HUES48 (cell line): Measurements from ENCODE around the gene NSUN7.
"Not testable (repeated sequence)": the region's sequence is repeated elsewhere in the genome, so short reads cannot be mapped to it uniquely, and the experiment has no call there.

Experiments
- H3K27ac ChIP-seq: one replicate; pipeline ENCODE4 v1.7.0; 2013; ENCODE audit warnings: low read depth, low read length, inconsistent platforms
- H3K27me3 ChIP-seq: 2 replicates; pipeline ENCODE4 v1.6.1; 2013; ENCODE audit warnings: mild to moderate bottlenecking, low read length; ENCODE audit not compliant: control insufficient read depth, insufficient read depth
- H3K36me3 ChIP-seq: 2 replicates; pipeline ENCODE4 v1.6.1; 2013; ENCODE audit warnings: low read length; ENCODE audit not compliant: control insufficient read depth, insufficient read depth
- H3K4me1 ChIP-seq: 2 replicates; pipeline ENCODE4 v1.6.1; 2013; ENCODE audit warnings: mild to moderate bottlenecking, low read length; ENCODE audit not compliant: control insufficient read depth, insufficient read depth
- H3K4me3 ChIP-seq: 2 replicates; pipeline ENCODE4 v1.5.1; 2013; ENCODE audit warnings: mild to moderate bottlenecking, low read depth, low read length
- H3K9ac ChIP-seq: 2 replicates; pipeline ENCODE4 v1.6.1; 2013; ENCODE audit warnings: mild to moderate bottlenecking, low read depth, low read length, moderate library complexity
- H3K9me3 ChIP-seq: 2 replicates; pipeline ENCODE4 v1.6.1; 2013; ENCODE audit warnings: low read length; ENCODE audit not compliant: control insufficient read depth, insufficient read depth

NSUN7 gene

GRCh38 chr4:40749717-40750460 lies at the start of gene NSUN7:
TSS of gene NSUN7 (plus strand) at chr4:40749955. CDS start at chr4:40750694, 739 bp downstream.
- peak within 1 kb of the TSS; percentile 91 for H3K4me3 ChIP-seq

GRCh38 chr4:40702137-40702799 lies 47.5 kb upstream of the NSUN7 start:
- Histone ChIP-seq H3K9ac (no peak overlapping the region), H3K9me3 (no peaks in the 10 kb centered on the region), H3K27ac (no peak overlapping the region), H3K4me1 (0 out of 2 replicates have a peak, but pooled peaks cover 6% of the 10 kb centered on the region), H3K36me3 (no peaks in the 10 kb centered on the region), H3K4me3 (no peak overlapping the region), H3K27me3 (no peaks in the 10 kb centered on the region; the same call in 1 of the 2 replicates)

More at GRCh38 chr4:40749717-40750460, at the start of gene NSUN7:
- peaks cover 9% of the 10 kb centered on the region; the same call in 1 of the 2 replicates for H3K4me1 ChIP-seq
- H3K9ac ChIP-seq: peak within 1 kb of the TSS; percentile 77
- no peaks in the 10 kb centered on the region for H3K27me3 ChIP-seq
- H3K9me3 ChIP-seq: peaks cover 15% of the 10 kb centered on the region
- peaks cover 22% of the 10 kb centered on the region for H3K36me3 ChIP-seq
- peak within 1 kb of the TSS; percentile 74 for H3K27ac ChIP-seq

GRCh38 chr4:40702800-40703151 lies 47.0 kb upstream of the NSUN7 start:
- Histone ChIP-seq H3K4me1 (0 out of 2 replicates have a peak, but pooled peaks cover 6% of the 10 kb centered on the region), H3K27ac (no peak overlapping the region), H3K27me3 (no peaks in the 10 kb centered on the region; the same call in 1 of the 2 replicates), H3K9ac (no peak overlapping the region), H3K4me3 (no peak overlapping the region), H3K36me3 (no peaks in the 10 kb centered on the region), H3K9me3 (no peaks in the 10 kb centered on the region)

GRCh38 chr4:40704073-40704472 lies 45.7 kb upstream of the NSUN7 start:
- no peaks in the 10 kb centered on the region for H3K36me3 ChIP-seq
- 0 out of 2 replicates have a peak, but pooled peaks cover 6% of the 10 kb centered on the region for H3K4me1 ChIP-seq
- no peak overlapping the region for H3K9ac ChIP-seq
- no peaks in the 10 kb centered on the region for H3K27me3 ChIP-seq
- no peak overlapping the region for H3K4me3 ChIP-seq
- H3K9me3 ChIP-seq: no peaks in the 10 kb centered on the region
- H3K27ac ChIP-seq: no peak overlapping the region

- no peaks in the 10 kb centered on the region for H3K27me3 ChIP-seq
- peaks cover 10% of the 10 kb centered on the region; the same call in 1 of the 2 replicates for H3K4me1 ChIP-seq
- H3K4me3 ChIP-seq: no peak overlapping the region
- no peaks in the 10 kb centered on the region for H3K36me3 ChIP-seq
- no peak overlapping the region for H3K27ac ChIP-seq
- H3K9me3 ChIP-seq: no peaks in the 10 kb centered on the region
- no peak overlapping the region for H3K9ac ChIP-seq
Observed at GRCh38 chr4:40710484-40711254, 39.1 kb upstream of the NSUN7 start.

- not testable (repeated sequence) for H3K9me3 ChIP-seq, H3K4me3 ChIP-seq, H3K36me3 ChIP-seq, H3K27me3 ChIP-seq, H3K9ac ChIP-seq, H3K27ac ChIP-seq
- H3K4me1 ChIP-seq: peaks cover 12% of the 10 kb centered on the region; the same call in 1 of the 2 replicates
Observed at GRCh38 chr4:40713001-40713400, 36.8 kb upstream of the NSUN7 start.

- H3K9me3 ChIP-seq: no peaks in the 10 kb centered on the region
- peaks cover 20% of the 10 kb centered on the region for H3K4me1 ChIP-seq
- no peak overlapping the region for H3K4me3 ChIP-seq
- no peak overlapping the region for H3K27ac ChIP-seq
- no peak overlapping the region for H3K9ac ChIP-seq
- no peaks in the 10 kb centered on the region for H3K27me3 ChIP-seq
- H3K36me3 ChIP-seq: no peaks in the 10 kb centered on the region
Observed at GRCh38 chr4:40713798-40714197, 36.0 kb upstream of the NSUN7 start.

GRCh38 chr4:40718586-40718985 lies 31.2 kb upstream of the NSUN7 start:
- Histone ChIP-seq H3K9me3 (no peaks in the 10 kb centered on the region), H3K27ac (peak overlapping the region; percentile 79), H3K4me3 (no peak overlapping the region; the same call in 1 of the 2 replicates), H3K9ac (0 out of 2 replicates have a peak overlapping the region, but pooled peaks have one; percentile 6), H3K27me3 (no peaks in the 10 kb centered on the region), H3K4me1 (peaks cover 24% of the 10 kb centered on the region), H3K36me3 (no peaks in the 10 kb centered on the region)

GRCh38 chr4:40719008-40719623 lies 30.6 kb upstream of the NSUN7 start:
- H3K9me3 ChIP-seq: no peaks in the 10 kb centered on the region
- peak overlapping the region; percentile 79 for H3K27ac ChIP-seq
- H3K4me1 ChIP-seq: peaks cover 18% of the 10 kb centered on the region
- no peaks in the 10 kb centered on the region for H3K36me3 ChIP-seq
- no peak overlapping the region for H3K4me3 ChIP-seq
- H3K9ac ChIP-seq: no peak overlapping the region
- H3K27me3 ChIP-seq: no peaks in the 10 kb centered on the region

GRCh38 chr4:40720351-40720750 lies 29.4 kb upstream of the NSUN7 start:
- Histone ChIP-seq H3K4me3 (no peak overlapping the region), H3K9me3 (no peaks in the 10 kb centered on the region), H3K27ac (no peak overlapping the region), H3K36me3 (no peaks in the 10 kb centered on the region), H3K9ac (no peak overlapping the region), H3K4me1 (peaks cover 15% of the 10 kb centered on the region), H3K27me3 (no peaks in the 10 kb centered on the region)
